ENCODE results near the gene GLA.

GLA gene

DNA sequence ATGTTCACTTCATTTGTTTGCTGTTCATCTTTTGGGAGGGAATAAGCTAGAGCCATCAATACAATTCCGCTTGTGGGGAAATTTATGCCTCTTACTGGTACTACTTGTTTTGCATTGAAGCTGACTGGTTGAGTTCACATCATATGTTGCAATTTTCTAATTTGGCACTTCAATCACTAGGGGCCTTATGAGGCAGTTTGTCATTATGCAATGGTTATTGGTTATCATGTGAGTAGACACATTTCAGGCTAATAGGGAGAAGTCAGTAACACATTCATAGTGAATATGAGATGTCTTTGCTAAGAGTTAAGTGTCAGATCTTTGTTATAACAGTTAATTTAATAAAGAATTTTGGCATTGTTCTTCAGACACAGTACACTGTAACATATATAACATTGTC, 11.9 kb downstream of the GLA start:
- no peak for DNase-seq (ENCODE audit: low spot score)

DNA sequence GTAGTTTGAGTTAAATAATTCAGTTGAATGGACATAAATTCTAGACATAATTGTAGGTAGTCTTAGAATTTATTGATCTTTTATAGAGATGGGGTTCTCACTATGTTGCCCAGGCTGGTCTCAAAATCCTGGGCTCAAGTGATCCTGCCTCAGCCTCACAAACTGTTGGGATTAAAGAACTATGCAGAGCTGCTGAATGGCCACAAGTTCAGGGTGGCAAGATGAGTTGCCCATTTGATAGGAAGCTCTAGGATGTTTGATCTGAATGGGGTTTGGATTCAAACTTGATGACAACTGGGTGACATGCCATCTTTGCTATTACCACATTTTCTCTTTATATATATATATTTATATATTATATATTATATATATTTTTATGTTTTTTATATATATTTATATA, 13.4 kb downstream of the GLA start:
- no peak for DNase-seq (ENCODE audit: low spot score)

- no peak for DNase-seq (ENCODE audit: low spot score)
Measured at GRCh38 chrX:101393530-101394305, 14.0 kb downstream of the GLA start.

GRCh38 chrX:101391831-101392230, 15.9 kb downstream of the GLA start:
- no peak for DNase-seq (ENCODE audit: low spot score)

DNA sequence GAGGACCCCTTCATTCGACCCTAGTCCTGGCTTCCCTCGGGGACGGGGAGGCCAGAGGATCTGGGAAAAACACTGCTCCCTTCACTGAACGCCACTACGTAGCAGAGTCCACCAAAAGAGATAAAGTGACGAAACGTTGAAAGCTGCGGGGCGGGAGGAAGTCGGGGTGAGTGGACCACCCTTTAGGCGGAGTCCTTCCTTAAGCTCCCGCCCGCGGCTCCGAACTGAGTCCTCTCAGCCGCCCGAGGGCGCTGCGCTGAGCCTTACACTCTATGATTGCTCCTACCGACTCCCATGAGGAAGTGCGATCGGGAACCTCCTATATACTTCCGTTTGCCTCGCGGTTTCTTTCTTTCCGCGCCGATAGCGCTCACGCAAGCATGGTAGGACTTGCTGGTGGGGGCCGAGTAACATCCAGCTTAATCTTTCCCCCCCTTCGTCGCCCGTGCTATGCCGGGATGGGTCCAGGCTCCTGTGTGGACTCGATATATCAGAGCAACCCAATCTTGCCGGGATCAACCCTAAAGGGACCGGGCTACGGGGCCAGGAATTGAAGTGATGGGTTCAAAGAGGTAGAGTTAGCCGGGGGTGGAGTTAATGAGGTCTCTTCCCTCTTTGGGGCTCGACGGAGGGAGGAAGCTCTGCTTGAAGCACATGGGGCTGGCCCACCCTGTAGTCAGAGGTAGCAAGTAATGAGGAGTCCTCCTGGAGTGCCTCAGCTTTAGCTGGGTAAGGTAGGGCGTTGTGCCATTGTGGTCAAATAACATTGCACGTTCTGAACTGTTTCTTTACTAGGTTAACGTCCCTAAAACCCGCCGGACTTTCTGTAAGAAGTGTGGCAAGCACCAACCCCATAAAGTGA, 16.8 kb downstream of the GLA start, which contains the start of gene RPL36A:
Gene RPL36A, plus strand, starts transcription at position 348 of the 862 bp plus-strand sequence. Its CDS starts 33 bp downstream, at position 381.
- DNase-seq (ENCODE audit: low spot score), result peak; percentile 93

DNA sequence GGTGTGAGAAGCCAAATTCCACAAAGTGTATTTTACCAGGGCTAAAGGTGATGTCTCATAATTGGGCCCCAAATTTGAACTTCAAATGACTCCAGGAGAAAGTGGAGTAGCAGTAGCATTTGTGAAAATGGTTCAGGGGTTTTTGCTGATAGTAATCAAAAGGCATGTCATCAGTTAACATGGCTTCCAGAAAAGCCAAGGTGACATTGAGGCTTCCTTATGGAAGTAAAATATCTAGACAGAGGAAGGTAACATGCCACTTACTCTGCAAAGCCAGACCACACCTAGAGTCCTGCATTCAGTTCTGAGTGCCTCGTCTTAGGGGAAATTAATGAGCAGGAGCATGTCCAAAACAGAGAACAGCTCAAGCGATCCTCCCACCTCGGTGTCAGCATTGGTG, 19.1 kb downstream of the GLA start:
- no peak for DNase-seq (ENCODE audit: low spot score)

- no peak for DNase-seq (ENCODE audit: low spot score)
Measured at GRCh38 chrX:101386542-101386885, 21.2 kb downstream of the GLA start.

DNA sequence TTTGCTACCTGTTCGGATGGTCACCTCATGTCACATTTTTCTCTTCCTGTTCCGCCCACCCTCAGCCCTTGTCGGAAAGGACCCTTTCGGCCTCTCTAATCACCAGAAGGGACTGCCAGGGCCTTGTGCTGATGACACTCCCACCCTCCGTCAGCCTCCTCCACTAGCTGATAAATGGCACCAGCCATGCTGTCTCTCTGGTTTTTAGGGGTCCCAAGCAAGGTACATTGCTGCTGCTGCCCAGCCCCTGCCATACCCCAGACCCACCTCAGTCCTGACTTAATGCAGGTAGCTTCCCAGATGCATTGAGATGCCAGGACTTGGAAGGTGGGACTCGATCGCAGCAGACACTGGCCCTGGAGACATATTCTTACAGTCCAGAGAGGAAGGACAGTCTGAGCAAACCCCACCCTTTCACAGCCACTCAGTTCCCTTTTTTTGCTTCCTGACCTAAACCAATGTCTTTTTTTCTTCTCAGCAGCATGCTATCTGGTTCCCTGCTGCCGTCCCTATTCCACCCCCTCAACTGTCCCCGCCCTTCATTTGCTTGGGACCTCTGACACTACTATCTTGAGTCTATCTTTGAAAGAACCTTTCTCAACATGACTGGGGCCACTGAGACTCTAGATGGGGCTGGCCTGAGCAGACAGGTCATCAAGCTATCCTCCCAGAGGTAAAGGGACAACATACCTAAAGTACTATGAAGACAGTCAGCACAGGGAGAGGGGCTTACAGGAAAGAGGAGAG, 21.8 kb downstream of the GLA start, which contains the start of gene BTK:
Gene BTK, minus strand, starts transcription at position 397 of the 747 bp plus-strand sequence. CDS start 10,907 bp downstream, outside the sequence.
- DNase-seq (ENCODE audit: low spot score), result no peak

DNA sequence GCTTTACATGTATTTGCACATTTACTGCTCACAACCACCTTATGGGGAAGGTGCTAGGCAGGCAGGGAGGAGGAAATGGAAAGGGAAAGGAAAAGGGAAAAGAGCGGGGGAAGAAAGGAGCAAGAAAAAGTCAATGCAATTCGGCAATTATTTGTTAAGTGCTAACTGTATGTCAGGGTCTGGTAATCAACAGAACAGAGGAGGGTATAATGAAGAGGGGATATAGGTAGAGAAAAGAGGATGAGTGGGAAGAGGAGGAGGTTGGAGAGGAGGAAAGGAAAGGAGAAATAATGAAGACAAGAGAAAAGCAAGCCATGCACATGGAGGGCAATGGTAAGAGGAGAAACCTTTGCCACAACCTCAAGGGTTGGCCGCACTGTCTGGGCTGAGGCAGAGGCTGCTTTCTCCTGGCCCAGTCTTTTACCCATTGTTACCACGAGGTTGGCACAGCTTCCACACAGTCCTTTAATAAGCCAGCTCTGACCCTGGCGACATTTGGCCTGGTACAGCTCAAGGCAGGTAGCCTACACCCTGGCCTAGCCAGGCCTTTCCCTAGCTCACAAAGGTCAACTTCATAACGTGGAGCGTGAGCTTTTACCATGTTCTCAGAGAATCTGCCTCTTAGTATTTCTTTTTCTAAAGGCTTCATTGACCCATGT, 22.6 kb downstream of the GLA start:
- DNase-seq (ENCODE audit: low spot score), result no peak

DNA sequence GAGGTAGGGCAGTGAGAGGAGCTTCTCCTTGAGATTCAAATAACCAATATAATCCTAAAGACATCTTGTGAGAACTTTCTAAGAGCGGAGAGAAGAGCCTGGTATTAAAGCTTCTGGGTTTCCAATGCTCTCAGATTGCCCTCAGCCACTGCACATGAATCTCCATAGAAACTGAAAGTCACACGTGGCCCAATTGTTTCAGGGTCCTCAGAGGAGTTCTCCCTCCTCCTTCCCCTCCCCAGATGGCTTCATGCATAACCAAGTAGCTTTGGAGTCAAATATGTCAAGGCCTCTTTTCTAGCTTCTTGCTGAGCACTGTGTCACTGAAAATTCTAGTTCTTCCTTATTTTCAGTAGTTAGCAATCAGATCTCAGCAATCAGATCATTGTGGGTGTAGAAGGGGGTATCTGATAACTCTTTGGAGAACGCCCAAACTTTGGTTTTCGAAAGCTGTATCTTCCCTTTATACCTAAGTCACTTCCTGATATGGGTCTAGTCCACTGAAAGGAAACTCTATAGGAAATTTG, 24.0 kb downstream of the GLA start:
- no peak for DNase-seq (ENCODE audit: low spot score)

- DNase-seq (ENCODE audit: low spot score), result no peak
Measured at GRCh38 chrX:101377547-101377946, 30.2 kb downstream of the GLA start.

DNA sequence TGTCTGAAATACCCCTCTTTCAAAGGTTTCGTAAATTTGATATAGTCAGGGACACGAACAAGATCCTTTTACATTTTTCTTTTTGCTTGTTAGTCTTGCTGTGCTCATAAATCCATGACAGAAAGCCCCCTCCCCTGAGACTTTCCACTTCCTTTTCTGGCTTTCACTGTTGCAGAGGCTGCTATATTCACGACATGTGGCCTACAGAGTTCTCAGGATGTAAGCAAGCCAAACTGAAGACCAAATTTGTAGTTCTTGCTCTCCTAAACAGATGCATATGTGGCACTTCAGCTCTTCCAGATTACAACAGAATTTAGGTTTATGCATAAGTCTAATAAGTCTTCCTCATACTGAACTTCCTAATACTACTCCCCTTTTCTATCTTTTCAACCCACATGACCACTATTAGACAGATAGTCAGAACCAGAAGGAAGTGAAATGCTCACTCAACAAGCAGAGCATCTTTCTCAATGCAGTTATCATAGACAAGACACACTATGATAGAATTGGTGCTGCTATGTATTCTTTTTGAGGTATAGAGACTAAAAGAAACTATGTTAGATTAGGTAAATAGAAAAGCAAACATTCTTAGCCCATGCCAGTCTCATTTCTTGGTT, 36.7 kb downstream of the GLA start:
- no peak for DNase-seq (ENCODE audit: low spot score)

DNA sequence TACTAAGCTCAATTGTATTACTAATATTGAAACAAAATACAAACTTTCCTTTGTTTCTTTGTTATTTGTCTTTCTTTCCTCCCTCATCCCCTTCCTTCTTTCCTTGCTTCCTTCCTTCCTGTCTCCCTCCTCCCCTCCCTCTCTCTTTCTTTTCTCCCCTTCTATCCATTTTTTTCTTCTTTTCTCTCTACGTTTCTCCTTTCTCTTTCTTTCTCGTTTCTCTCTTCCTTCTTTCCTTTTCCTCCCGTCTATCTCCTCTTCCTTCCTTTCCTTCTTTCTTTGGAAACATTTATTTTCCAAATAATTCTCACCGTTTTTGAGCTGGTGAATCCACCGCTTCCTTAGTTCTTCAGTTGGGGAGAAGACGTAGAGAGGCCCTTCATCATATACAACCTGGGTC, 38.0 kb downstream of the GLA start:
- DNase-seq (ENCODE audit: low spot score), result no peak

DNA sequence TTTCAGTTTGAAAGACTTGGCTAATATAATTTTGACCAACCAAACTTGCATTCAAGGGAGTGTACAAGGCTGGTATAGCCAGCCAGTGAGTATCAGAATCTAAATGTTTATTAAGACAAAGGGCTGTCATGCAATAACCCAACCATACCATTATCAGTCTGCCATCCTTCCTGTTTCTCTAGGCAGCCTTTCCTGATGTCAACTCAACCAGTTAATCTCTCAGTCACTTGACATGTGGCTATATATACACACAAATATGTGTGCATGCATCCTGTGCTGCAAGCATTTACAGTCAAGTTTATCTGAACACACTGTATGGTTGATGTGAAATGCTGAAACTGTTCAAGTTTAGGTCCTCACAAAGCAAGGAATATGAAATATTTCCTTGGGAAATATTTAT, 38.9 kb downstream of the GLA start:
- DNase-seq (ENCODE audit: low spot score), result no peak

DNA sequence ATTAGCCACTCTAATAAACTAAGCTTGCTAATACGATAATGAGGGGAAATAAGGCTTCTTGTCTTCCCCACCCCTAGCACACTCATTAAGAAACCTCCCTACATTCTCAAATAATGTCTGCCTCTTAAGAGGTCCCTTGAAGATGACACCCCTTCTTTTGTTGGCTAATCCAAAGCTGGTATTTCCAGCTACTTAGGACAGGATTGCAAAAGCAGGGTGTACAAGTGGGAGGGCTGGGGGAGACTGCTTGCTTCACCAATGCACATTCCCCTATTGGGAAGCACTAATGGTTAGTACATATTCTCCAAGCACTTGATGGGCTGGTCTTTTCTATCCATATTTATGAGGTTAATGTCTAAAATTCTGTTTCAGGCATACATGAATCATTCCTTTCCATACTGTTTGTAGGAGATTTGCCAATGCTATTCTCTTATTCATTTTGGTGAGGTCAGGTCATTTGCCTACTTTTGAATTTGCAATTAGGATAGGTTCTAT, 42.4 kb downstream of the GLA start:
- DNase-seq (ENCODE audit: low spot score), result no peak

GRCh38 chrX:101362757-101363156, 45.0 kb downstream of the GLA start:
- no peak for DNase-seq (ENCODE audit: low spot score)

- DNase-seq (ENCODE audit: low spot score), result no peak
Measured at GRCh38 chrX:101362116-101362515, 45.6 kb downstream of the GLA start.

- DNase-seq (ENCODE audit: low spot score), result no peak
Measured at GRCh38 chrX:101360390-101360789, 47.3 kb downstream of the GLA start.

GRCh38 chrX:101359966-101360365, 47.8 kb downstream of the GLA start:
- no peak for DNase-seq (ENCODE audit: low spot score)

DNA sequence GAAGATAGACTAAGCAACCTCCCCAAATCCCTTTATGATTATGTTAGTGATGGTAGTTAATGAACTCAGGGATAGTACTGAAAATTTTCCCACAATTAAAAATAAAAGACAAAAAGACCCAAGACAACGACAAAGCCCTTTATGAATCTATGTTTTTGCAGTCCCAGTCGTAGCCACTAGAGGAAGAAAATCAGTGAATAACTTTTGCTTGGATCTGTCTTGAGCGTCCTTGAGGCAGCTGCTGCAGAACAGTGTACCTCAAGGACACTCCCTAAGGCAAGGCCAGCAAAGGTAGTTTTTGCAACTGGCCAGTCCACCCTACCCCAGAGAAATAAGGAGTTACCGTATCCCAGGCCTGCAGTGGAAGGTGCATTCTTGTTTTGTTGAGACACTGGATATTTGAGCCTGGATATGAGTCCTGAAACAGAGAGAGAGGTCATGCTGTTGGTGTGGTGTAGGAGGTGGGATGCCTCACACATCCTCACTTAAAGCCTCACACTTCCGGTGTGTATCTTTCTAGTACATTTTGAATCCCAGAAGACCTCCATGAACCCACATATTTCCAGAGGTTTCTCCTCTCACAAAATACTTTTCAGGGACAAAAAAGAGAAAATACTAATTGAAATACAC, 50.4 kb downstream of the GLA start:
- peak; percentile 10 for DNase-seq (ENCODE audit: low spot score)

- DNase-seq (ENCODE audit: low spot score), result no peak
Measured at GRCh38 chrX:101349193-101349562, 58.5 kb downstream of the GLA start.
